HG02943 (cell line): Measurements from ENCODE around the gene TTC7B.

ENCODE experiments used
- ATAC-seq: cut with Tn5 transposase; IDR thresholded peaks from one replicate; pipeline ENCODE4 v1.9.1; 2021; ENCODE audit warnings: mild to moderate bottlenecking, low read depth, moderate library complexity; ENCODE audit not compliant: unreplicated experiment

The TTC7B gene

DNA sequence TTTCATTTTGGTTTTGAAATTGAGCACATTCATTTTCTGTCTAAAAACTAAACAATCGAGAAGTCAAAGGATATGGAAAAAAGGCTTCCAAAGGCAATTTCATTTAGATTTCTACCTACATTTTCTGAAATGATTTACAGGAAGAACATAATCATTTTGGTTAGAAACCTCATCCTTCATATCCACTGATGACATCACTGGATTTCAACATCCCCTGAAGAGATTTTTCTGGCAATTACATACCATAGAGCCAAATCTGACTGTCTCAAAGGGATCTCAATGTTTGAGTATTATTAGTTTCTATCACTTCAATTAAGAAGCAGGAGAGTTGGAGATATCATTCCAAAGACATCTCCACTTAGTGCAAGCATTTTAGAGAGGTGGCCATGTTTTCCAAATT, 137.8 kb downstream of the TTC7B start:
- ATAC-seq = no peak

DNA sequence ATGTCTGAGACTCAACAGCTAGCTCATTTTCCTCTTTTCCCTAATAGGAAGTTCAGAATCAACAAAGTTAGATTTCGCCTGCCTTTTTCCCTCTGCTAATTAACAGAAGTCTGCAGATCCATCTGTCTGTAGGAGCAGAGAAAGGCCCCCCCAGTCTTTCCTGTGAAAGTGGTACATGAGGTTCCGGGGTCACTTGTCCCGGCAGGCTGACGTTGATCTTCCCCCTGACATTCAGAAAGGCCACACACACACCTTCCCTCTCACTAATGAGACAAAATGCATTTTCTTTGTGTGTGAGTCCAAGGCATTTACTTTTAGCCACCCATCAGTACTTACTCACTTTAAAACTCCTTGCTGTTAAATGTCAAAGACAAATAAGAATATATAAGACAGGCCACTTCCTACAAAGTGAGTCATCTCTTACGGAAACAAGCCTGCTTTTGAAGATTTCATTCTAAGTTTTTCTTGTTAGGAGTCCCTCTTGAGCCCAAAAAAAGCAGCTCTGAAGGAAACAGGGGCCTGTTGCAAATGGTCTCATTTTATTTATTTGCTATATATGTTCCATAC, 138.7 kb downstream of the TTC7B start:
- no peak for ATAC-seq

DNA sequence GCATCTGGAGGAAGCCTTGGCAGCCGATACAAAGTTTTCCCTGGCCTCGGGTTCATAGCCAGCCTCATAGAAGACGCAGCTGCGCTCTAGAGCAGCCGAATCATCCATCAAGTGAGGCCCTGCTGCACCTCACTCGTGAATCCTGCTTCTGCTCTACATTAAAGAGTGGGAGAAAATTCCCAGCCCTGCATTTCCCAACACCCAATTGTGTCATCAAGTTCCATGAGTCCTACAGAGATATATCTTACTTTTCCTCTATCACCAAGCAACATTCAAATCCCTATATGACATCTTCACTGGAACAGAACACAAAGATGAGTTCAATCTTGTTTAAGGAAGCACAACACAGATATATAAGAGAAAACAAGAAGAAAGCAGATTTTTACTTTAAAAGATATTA, 139.3 kb downstream of the TTC7B start:
- ATAC-seq = no peak

DNA sequence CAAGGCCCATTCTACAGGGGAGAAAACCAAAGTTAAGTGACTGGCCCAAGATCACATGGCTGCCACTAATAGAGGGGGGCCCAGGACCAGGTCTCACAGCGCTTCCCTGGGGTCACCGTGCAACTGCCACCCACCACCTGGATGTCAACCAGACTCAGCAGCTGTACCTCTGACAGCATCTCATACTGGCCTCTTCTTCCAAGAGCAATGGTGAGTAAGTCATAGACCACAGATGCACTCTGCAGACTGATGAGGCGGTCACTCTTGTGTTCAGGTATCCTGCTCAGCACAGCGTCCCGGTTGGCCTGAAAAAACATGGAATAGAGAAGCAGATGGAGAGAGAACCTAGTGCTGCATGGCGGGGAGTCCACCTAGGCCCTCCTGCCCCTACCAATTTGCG, 139.9 kb downstream of the TTC7B start:
- ATAC-seq = no peak

DNA sequence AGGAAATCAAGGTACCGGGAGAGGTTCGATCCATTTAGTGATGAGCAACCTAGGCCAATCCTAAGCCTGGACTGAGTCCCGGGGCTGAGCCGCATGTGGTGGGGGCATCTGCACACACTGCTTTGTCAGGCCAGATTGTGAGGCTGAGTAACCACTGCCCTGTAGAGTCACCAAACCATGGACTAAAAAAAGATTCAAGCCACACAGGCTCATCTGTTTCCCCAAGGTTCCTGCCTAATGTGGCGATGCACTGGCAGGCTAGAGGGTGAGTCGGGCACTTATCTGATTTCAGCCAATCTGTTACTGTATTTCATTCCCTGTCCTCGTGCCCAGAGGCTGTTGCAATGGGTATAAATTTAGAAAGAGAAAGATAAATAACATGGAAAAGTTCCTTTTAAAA, 140.8 kb downstream of the TTC7B start:
- no peak for ATAC-seq

DNA sequence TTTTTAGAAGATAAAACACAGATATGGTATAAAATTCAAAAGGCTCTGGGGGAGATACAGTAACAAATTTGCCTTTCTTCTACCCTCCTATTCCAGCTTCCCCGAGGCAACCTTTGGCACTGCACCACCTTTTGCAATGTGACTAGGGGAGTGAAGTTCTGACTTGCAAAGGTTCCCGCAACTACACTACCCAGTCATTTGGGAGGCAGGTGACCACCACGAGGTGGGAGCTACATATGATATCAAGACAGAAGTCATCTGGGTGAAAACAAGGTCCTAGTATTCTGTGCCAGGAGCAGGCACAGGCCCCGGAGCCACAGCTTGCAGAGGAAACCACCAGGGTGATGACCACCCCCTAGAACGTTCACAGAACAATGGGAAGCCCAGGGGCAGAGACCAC, 141.5 kb downstream of the TTC7B start:
- no peak for ATAC-seq

DNA sequence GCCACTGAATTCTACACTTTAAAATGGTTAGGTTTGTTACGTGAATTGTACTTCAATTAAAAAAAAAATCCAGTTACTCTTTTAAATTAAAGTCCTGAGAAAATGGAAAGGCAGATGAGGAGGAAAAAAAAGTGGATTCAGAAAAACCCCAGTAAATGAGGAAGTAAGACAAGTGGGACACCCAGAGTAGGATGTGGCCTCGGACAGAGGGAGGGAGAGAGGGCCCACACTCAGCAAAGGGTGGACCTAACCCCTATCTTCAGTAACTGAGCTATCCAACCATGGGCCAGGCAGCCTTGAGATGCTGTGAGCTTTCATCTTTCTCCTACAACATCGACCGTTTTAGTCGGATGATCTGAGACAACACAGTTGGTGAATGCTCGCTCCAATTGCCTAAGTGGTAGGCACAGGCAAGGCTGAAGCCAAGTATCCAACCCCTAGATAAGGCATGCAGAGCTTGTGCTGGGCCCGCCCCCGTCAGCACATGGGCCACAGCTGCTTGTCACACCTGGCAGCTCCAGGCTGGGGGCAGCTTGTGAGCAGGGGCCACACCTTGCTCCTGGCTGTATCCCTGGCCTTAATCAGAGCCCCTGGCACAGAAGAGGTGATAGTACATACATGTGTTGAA, 142.1 kb downstream of the TTC7B start:
- no peak for ATAC-seq

DNA sequence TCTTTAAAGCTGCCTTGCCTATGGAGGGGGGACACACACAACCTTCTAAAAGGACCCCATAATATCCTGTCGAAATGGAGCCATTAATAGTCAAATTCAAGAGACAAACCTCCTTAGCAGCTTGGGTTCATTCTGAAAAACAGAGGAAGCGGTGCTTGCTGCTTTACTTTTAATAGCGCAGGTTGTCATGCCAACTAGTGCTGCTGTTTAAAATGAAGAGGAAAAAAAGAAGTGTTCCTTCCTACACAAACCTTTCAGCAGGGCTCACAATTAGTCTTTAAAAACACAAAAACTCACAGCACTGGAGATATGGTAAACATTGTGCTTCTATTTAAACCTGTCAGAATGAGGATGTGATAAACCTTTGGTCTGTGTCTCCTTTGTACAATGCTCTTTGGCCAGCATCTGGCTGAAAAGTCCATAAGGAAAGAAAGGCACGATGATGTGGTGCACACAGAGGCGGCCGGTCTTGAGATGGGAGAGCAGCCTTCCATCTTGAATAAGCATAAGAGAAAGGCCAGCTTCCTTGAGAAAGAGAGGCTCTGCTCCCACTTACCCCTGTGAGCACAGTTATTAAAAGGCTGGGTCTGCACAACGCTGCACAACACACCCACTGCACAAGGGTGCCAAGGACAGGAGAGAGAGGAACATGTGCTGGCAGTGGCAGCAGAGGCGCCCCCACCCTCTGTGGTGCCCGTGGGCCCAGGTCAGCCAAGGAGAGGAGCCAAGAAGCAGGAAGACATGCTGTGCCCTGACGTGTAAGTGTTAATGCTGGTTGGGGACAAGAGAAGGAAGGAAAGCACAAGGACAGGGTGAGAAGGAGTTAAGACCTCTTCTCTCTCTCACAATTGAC, 144.6 kb downstream of the TTC7B start:
- no peak for ATAC-seq

DNA sequence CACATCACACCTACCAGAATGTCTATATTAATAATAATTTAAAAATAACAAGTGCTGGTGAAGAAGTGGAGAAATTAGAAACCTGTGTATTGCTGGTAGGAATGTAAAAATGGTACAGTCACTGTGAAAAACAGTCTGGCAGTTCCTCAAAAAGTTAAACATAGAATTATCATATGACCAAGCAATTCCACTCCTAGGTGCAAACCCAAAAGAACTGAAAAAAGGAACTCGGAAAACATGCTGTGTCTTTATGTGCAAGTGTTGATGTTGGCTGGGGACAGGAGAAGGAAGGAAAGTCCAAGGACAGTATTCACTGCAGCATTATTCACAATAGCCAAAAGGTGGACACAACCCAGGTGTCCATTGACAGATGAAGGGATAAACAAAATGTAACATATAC, 146.5 kb downstream of the TTC7B start:
- ATAC-seq = no peak

DNA sequence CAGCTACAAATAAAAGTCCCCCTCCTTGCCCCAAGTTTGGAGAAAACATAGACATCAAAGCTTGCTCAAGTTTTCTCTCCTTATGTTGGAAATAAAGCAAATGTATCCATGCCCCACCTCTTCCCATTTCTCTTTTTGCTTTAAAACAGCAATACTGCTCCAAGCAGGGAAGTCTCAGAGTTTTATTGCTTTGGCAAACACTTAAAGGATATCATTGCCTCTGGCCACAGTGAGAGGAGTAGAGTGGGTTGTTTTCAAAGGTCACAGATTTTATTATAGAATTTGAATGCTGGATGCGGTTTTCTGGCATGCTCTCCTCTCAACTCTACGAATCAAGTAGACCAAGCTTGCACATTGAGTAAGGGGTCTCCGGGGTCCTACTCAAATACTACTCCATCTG, 149.7 kb downstream of the TTC7B start:
- ATAC-seq = no peak

DNA sequence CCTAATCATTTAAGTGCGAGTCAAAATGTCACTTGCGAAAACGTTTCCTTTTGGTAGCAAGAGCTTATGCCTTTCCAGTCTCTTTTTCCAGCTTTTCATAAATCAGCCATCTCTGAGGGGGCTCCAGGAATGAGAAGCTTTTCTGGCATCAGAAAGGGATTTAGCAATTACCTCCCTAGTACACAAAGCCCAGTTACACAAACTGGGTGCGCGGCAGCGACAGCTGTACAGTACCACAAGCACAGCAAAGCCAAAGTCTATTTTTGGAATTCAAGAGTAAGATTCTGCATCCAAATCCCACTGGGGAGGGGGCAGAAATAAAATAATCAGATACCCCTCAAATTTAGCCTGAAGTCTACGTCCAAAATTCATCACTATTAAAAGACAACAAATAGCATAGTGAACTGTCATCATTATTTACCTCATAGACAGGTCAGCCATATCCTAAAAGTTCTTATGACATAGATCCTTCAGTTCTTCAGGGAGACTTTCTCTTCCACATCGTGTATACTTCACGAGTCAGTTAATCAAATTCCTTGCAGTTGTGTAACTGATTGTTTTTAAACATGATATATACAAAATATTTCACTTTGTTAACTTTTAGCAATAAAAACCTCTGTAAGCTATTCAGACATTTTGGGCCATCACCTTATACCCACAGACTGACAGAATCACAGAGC, 150.8 kb downstream of the TTC7B start:
- no peak for ATAC-seq

DNA sequence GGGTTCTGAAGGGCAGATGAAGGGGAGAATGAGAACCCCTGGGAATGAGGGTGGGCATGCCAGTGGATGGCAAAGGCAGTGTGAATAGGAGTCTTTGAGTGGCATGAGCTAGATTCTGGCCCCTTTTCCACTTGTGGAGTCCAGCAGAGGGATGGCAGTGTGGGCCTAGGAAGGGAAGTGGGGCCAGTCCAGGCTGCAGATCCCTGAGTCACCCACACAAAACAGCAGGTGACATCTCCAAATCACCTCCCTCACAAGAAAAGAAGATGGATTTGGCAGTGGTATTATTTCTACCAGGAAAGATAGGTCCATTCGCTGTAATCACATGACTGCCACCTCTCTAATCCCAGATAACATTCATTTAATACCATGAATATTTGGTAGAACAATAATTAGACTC, 151.3 kb downstream of the TTC7B start:
- no peak for ATAC-seq

DNA sequence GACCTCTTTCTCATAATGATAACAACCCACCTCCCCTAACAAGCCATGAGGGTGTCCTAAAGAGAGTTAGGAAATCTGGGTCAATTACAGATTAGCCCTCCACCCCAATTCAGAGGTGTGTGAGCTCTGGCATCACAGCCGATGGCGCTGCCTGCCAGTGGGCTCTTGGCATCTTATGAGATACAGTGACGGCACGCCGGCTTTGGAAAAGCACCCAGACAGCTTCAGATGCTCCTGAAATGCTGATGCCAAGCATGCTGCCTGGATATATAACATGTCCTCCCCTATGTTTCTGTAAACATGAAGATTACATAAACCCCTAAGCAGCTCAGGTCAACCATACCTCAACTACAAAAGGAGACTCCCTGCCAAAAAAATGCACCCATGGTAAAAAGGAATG, 152.6 kb downstream of the TTC7B start:
- no peak for ATAC-seq

DNA sequence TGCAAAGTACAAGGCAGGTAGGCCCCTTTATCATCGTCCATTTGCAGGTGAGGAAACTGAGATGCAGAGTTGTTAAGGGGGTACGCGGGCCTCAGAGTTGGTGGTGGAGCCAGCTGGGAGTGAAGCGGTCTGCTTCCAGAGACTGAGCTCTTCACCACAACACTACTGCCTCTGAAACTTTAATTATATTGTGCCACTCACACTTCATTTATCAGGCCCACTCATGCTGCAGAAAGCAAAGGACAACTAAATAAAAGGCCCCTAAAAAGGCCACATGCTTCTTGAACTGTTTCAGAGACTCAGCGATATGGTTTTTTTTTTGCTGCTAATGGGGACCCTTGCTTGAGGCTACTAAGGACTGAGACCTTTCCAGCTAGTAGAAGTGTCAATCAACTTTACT, 153.1 kb downstream of the TTC7B start:
- no peak for ATAC-seq

DNA sequence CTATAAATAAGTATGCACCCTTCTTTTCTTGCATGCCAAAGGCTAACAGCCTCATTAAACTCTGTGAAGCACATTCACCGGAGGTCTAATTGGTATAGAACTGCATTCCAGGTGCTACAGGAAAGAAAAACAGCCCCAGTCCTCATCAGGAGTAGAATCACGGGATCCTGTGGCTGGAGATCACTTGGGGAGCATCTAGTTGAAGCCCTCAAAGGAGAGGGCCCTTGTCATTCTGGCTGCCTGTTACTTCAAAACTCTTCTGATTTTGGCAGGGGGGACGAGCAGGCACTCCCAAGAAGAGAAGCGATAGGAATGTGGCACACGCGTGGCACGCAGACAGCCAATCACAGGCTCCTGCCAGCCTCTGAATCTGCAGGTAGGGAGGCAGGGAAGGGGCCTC, 154.4 kb downstream of the TTC7B start:
- ATAC-seq = no peak

DNA sequence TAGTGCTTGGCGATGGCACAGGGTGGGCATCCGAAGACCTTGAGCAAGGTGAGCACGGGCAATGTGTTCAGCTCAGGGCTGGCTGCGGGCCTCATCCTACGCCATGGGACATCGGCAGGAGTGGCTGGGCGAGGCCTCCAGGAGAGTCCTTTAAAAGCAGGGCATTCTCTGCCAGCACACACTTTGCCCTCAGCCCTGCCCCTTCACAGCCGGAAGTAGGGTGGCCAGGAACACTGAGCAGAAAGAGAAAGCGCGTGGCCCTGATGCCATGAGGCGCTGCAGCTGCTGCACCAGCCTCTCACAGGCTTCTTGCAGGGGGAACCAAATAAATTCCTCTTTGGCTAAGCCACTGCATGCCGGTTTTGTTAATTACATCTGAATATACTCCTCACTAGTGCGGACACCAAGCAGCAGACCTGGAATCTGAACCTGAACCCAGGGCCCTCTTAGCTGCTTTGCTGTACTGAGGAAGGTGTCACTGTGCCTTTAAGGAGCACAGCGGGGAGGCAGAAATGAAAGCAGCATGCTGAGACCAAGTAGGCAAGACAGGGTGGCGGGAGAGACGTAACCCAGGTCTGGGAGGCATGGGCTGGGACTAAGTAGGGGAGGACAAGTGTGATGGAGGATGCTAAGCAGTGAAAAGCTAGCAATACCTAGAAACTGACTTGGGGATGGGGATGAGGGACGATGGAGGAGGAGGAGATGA, 155.2 kb downstream of the TTC7B start:
- ATAC-seq = no peak

DNA sequence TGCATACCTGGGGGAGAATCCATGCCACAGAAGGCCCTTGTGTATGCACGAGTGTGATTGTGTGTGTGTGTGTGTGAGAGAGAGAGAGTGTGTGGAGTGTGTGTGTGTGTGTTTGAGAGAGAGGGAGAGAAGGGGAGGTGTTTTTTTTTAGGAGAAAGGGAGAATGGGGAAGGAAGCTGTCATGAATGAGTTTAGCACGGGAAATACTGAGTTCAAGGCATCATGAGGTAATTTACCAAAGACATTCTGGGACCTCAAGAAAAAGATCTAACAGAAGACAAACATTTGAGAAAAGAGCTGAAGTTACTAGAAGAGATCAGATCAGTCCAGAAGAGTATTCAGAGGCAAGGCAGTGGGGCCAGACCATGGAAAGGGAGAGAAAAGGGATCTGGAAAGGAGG, 157.1 kb downstream of the TTC7B start:
- ATAC-seq = no peak

DNA sequence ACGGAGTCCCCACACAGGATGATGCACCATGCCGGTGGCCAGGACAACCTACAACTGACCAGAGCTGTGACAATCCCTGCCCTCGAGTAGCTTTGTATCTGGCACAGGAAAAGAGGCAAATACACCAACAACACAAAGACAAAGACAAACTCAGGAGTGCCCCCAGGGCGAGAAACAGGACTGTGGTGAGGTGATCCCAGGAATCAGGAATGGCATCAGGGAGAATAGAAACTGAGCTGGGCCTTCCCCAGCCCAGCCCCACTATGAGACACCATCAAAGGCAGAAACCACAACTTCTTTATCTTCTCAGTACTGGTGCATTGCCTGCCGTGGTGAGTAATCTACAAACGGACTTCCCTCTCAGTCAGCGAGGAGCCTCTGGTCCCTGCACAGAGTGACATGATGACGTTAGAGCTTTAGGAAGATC, 157.7 kb downstream of the TTC7B start:
- ATAC-seq = no peak

DNA sequence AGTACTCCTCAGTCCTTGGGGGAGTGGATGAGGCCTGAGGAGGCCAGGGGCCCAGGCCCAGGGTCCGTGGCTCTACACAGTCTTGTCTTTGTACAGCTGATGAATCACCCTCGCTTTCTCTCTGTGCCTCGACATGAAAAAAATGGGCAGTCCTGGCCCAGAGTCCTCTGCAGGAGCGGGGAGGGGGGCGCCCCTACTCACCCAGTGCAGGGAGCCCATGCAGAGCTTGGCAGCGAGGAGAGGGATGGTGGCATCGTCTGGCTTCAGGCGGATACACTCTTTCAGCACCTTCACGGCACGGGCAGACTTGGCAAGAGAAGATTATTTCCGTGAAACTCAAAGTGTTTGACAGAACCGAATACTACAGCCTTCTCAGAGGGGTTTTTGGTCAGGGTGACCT, 159.3 kb downstream of the TTC7B start:
- no peak for ATAC-seq

DNA sequence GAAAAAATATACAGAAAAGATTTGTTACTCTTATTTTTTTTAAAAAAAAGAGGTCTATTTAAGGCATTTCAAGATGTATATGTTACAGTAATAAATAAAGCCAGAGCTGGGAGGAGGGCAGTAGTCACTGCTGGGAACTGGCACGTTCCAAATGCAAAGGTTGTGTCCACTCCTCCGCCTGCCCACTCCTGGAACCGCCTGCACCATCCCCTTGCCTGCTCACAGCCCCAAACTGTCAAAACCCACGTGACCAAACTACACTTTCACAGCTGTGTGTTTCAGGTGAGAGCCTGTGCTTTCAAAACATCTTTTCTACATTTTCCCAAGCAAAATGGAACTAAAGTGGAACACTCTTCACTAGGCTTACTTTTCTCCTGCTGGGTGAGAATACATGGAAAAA, 160.4 kb downstream of the TTC7B start:
- no peak for ATAC-seq

DNA sequence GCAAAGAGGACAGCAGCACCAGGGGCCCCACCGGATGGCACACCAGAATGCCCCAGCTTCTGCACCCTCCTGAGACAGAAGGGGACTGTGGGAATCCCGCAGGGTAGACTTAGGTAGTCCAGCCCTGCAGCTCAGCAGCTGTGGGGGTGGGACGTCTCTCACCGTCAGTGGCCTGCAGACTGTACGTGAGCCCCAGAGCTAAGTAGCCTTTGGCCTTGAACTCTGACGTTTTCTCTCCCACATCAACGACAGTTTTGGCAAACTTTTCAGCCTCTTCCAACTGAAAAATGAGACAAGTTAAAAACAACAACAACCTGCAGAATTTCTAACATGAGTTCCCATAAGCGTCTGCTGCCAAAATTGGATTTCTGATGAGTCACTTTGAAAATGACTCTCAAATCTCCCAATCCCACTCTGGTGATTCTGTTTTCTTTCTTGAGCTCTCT, 161.4 kb downstream of the TTC7B start:
- ATAC-seq = no peak
